Memory B cell (primary cell): ENCODE results near the gene POLR2A.
A peak's percentile ranks its signal among the peaks of the same experiment; 100 is the strongest.
"Not testable (repeated sequence)": the region's sequence is repeated elsewhere in the genome, so short reads cannot be mapped to it uniquely, and the experiment has no call there.

Experiments
- ATAC-seq: fragments of 150-1000 bp; cut with Tn5 transposase; 2 replicates; pipeline ENCODE4 v1.10.0; 2021; ENCODE audit warnings: low read depth, mild to moderate bottlenecking, moderate library complexity
- DNase-seq, 2 donors: peaks; one replicate each; pipeline ENCODE4 v3.0.0; 2022; ENCODE audit warnings: low spot score in 2 of 2
- H3K27ac Mint-ChIP-seq: one replicate; pipeline ENCODE4 v1.8.0; 2022; ENCODE audit warnings: mild to moderate bottlenecking, moderate library complexity, mixed read lengths
- H3K27me3 Mint-ChIP-seq: one replicate; pipeline ENCODE4 v1.8.0; 2022; ENCODE audit warnings: mixed read lengths
- H3K36me3 Mint-ChIP-seq: one replicate; pipeline ENCODE4 v1.8.0; 2022; ENCODE audit warnings: mild to moderate bottlenecking, mixed read lengths
- H3K4me1 Mint-ChIP-seq: one replicate; pipeline ENCODE4 v1.8.0; 2022; ENCODE audit warnings: mixed read lengths
- H3K4me3 Mint-ChIP-seq: one replicate; pipeline ENCODE4 v1.8.0; 2022; ENCODE audit warnings: mild to moderate bottlenecking, moderate library complexity, mixed read lengths
- H3K9me3 Mint-ChIP-seq: one replicate; pipeline ENCODE4 v1.8.0; 2022; ENCODE audit warnings: mixed read lengths

The POLR2A gene

GRCh38 chr17:7479213-7480088 lies 4.7 kb upstream of the POLR2A start, which contains the start of gene ZBTB4:
Gene ZBTB4 (minus strand): TSS chr17:7479631. CDS start chr17:7466801, 12,830 bp downstream.
- Mint-ChIP-seq H3K27me3 (no peaks in the 10 kb centered on the region), H3K4me1 (peaks cover 55% of the 10 kb centered on the region), H3K4me3 (peak within 1 kb of the TSS; percentile 91), H3K27ac (peak within 1 kb of the TSS; percentile 93), H3K36me3 (no peaks in the 10 kb centered on the region), H3K9me3 (no peaks in the 10 kb centered on the region)
- ATAC-seq = peak; percentile 11
- DNase-seq = peak; percentile 53 to 66

GRCh38 chr17:7480089-7480384 lies 4.1 kb upstream of the POLR2A start:
- peak overlapping the region; percentile 89 for H3K4me3 Mint-ChIP-seq
- ATAC-seq (no peak), DNase-seq (no peak)
- no peaks in the 10 kb centered on the region for H3K9me3 Mint-ChIP-seq
- H3K27ac Mint-ChIP-seq = peak overlapping the region; percentile 92
- H3K27me3 Mint-ChIP-seq = no peaks in the 10 kb centered on the region
- peaks cover 59% of the 10 kb centered on the region for H3K4me1 Mint-ChIP-seq
- no peaks in the 10 kb centered on the region for H3K36me3 Mint-ChIP-seq

GRCh38 chr17:7481275-7481674 lies 2.9 kb upstream of the POLR2A start, which contains the start of gene SLC35G6:
Gene SLC35G6 (plus strand): TSS chr17:7481446. CDS start chr17:7481517, 71 bp downstream.
- ATAC-seq = not testable (repeated sequence)

GRCh38 chr17:7481842-7482741 lies 2.1 kb upstream of the POLR2A start:
- H3K4me3 Mint-ChIP-seq = peak overlapping the region; percentile 99
- not testable (repeated sequence) for DNase-seq, H3K9me3 Mint-ChIP-seq, H3K27me3 Mint-ChIP-seq, H3K36me3 Mint-ChIP-seq, ATAC-seq
- peaks cover 60% of the 10 kb centered on the region for H3K4me1 Mint-ChIP-seq
- H3K27ac Mint-ChIP-seq = peak overlapping the region; percentile 100

More at GRCh38 chr17:7481275-7481674, 2.9 kb upstream of the POLR2A start, which contains the start of gene SLC35G6:
- Mint-ChIP-seq H3K4me1 (peaks cover 62% of the 10 kb centered on the region), H3K27ac (peak within 1 kb of the TSS; percentile 100), H3K4me3 (peak within 1 kb of the TSS; percentile 99)
- DNase-seq, H3K27me3 Mint-ChIP-seq, H3K36me3 Mint-ChIP-seq, H3K9me3 Mint-ChIP-seq: not testable (repeated sequence)

- not testable (repeated sequence) for ATAC-seq, H3K9me3 Mint-ChIP-seq
Observed at GRCh38 chr17:7482742-7483088, 1.5 kb upstream of the POLR2A start.

GRCh38 chr17:7483255-7484066 lies 705 bp upstream of the POLR2A start:
- Mint-ChIP-seq H3K27me3 (no peaks in the 10 kb centered on the region), H3K36me3 (peaks cover 4% of the 10 kb centered on the region), H3K9me3 (no peaks in the 10 kb centered on the region), H3K4me3 (peak overlapping the region; percentile 99), H3K4me1 (peaks cover 54% of the 10 kb centered on the region), H3K27ac (peak overlapping the region; percentile 100)
- peak; percentile 58 for ATAC-seq
- DNase-seq = peak; percentile 82 to 93

More at GRCh38 chr17:7482742-7483088, 1.5 kb upstream of the POLR2A start:
- not testable (repeated sequence) for DNase-seq, H3K27me3 Mint-ChIP-seq, H3K36me3 Mint-ChIP-seq
- Mint-ChIP-seq H3K4me1 (peaks cover 59% of the 10 kb centered on the region), H3K27ac (peak overlapping the region; percentile 100), H3K4me3 (peak overlapping the region; percentile 99)

- H3K4me3 Mint-ChIP-seq = peak overlapping the region; percentile 99
- no peaks in the 10 kb centered on the region for H3K27me3 Mint-ChIP-seq
- DNase-seq (no peak), ATAC-seq (no peak)
- H3K4me1 Mint-ChIP-seq = peaks cover 56% of the 10 kb centered on the region
- H3K9me3 Mint-ChIP-seq = no peaks in the 10 kb centered on the region
- peaks cover 7% of the 10 kb centered on the region for H3K36me3 Mint-ChIP-seq
- peak overlapping the region; percentile 100 for H3K27ac Mint-ChIP-seq
Observed at GRCh38 chr17:7484919-7485377, 782 bp downstream of the POLR2A start.

GRCh38 chr17:7486181-7486580 lies 2.0 kb downstream of the POLR2A start:
- DNase-seq (no peak), ATAC-seq (no peak)
- H3K4me1 Mint-ChIP-seq = peaks cover 56% of the 10 kb centered on the region
- H3K9me3 Mint-ChIP-seq = no peaks in the 10 kb centered on the region
- peak overlapping the region; percentile 72 for H3K4me3 Mint-ChIP-seq
- peaks cover 12% of the 10 kb centered on the region for H3K36me3 Mint-ChIP-seq
- H3K27ac Mint-ChIP-seq = peak overlapping the region; percentile 49
- no peaks in the 10 kb centered on the region for H3K27me3 Mint-ChIP-seq

GRCh38 chr17:7490144-7490543 lies 6.0 kb downstream of the POLR2A start:
- Mint-ChIP-seq H3K27me3 (no peaks in the 10 kb centered on the region), H3K36me3 (peaks cover 22% of the 10 kb centered on the region), H3K4me1 (peaks cover 53% of the 10 kb centered on the region), H3K27ac (no peak overlapping the region), H3K9me3 (no peaks in the 10 kb centered on the region), H3K4me3 (no peak overlapping the region)
- ATAC-seq (no peak), DNase-seq (no peak)

- no peak for DNase-seq
- no peaks in the 10 kb centered on the region for H3K27me3 Mint-ChIP-seq
- no peaks in the 10 kb centered on the region for H3K9me3 Mint-ChIP-seq
- no peak overlapping the region for H3K27ac Mint-ChIP-seq
- H3K4me3 Mint-ChIP-seq = no peak overlapping the region
- no peak for ATAC-seq
- peaks cover 25% of the 10 kb centered on the region for H3K36me3 Mint-ChIP-seq
- peaks cover 44% of the 10 kb centered on the region for H3K4me1 Mint-ChIP-seq
Observed at GRCh38 chr17:7491583-7491982, 7.4 kb downstream of the POLR2A start.

- Mint-ChIP-seq H3K4me1 (peaks cover 31% of the 10 kb centered on the region), H3K36me3 (peaks cover 27% of the 10 kb centered on the region), H3K27ac (no peak overlapping the region), H3K27me3 (no peaks in the 10 kb centered on the region), H3K9me3 (no peaks in the 10 kb centered on the region), H3K4me3 (no peak overlapping the region)
- no peak for DNase-seq
- ATAC-seq = no peak
Observed at GRCh38 chr17:7493941-7494340, 9.8 kb downstream of the POLR2A start.

GRCh38 chr17:7495906-7496434 lies 11.8 kb downstream of the POLR2A start:
- Mint-ChIP-seq H3K9me3 (no peaks in the 10 kb centered on the region), H3K4me1 (peaks cover 21% of the 10 kb centered on the region), H3K36me3 (peaks cover 32% of the 10 kb centered on the region), H3K27ac (no peak overlapping the region), H3K4me3 (no peak overlapping the region), H3K27me3 (no peaks in the 10 kb centered on the region)
- DNase-seq (no peak), ATAC-seq (no peak)

- Mint-ChIP-seq H3K27ac (no peak overlapping the region), H3K27me3 (no peaks in the 10 kb centered on the region), H3K4me3 (no peak overlapping the region), H3K4me1 (peaks cover 17% of the 10 kb centered on the region), H3K9me3 (no peaks in the 10 kb centered on the region), H3K36me3 (peaks cover 37% of the 10 kb centered on the region)
- ATAC-seq (no peak), DNase-seq (no peak)
Observed at GRCh38 chr17:7496470-7497183, 12.5 kb downstream of the POLR2A start.
